Loucy (cell line): ENCODE measurements around the gene RFC4.

Experiments used
- H2AFZ ChIP-seq: fragments of 200-600 bp; sonication (generic); 2 replicates; pipeline ENCODE4 v1.6.0; 2016; ENCODE audit warnings: antibody characterized with exemption, mild to moderate bottlenecking, low read length, moderate library complexity
- H3F3A ChIP-seq: fragments of 200-600 bp; 2 replicates; pipeline ENCODE4 v1.6.0; 2016; ENCODE audit warnings: antibody characterized with exemption, low read depth, mild to moderate bottlenecking
- H3K27me3 ChIP-seq: fragments of 200-600 bp; sonication (generic); 2 replicates; pipeline ENCODE4 v1.6.1; 2014; ENCODE audit warnings: low read length, mild to moderate bottlenecking; ENCODE audit not compliant: insufficient read depth, poor library complexity, severe bottlenecking
- H3K36me3 ChIP-seq: fragments of 200-600 bp; sonication (generic); 2 replicates; pipeline ENCODE4 v1.6.1; 2016; ENCODE audit warnings: low read length; ENCODE audit not compliant: insufficient read depth
- H3K4me1 ChIP-seq: fragments of 200-600 bp; sonication (generic); 2 replicates; pipeline ENCODE4 v1.5.1; 2014; ENCODE audit warnings: low read length, mild to moderate bottlenecking; ENCODE audit not compliant: insufficient read depth, poor library complexity, severe bottlenecking
- H3K4me2 ChIP-seq: fragments of 200-600 bp; sonication (generic); 2 replicates; pipeline ENCODE4 v1.6.0; 2014; ENCODE audit warnings: antibody characterized with exemption, low read length, low read depth, mild to moderate bottlenecking; ENCODE audit not compliant: poor library complexity, severe bottlenecking
- H3K4me3 ChIP-seq: fragments of 200-600 bp; sonication (generic); 2 replicates; pipeline ENCODE4 v1.5.1; 2014; ENCODE audit warnings: low read length, mild to moderate bottlenecking, mixed read lengths; ENCODE audit not compliant: poor library complexity, severe bottlenecking
- H3K79me2 ChIP-seq: fragments of 200-600 bp; sonication (generic); 2 replicates; pipeline ENCODE4 v1.6.1; 2014; ENCODE audit warnings: low read length; ENCODE audit not compliant: insufficient read depth
- H3K9ac ChIP-seq: fragments of 200-600 bp; sonication (generic); 2 replicates; pipeline ENCODE4 v1.6.0; 2014; ENCODE audit warnings: mild to moderate bottlenecking, low read depth, low read length, moderate library complexity; ENCODE audit not compliant: poor library complexity, severe bottlenecking
- H3K9me2 ChIP-seq: fragments of 200-600 bp; sonication (generic); replicated peaks from 2 replicates; pipeline ENCODE4 v1.6.1; 2016; ENCODE audit warnings: low read depth, low read length, mixed read lengths
- H3K9me3 ChIP-seq: fragments of 200-600 bp; sonication (generic); 2 replicates; pipeline ENCODE4 v1.6.1; 2014; ENCODE audit warnings: mild to moderate bottlenecking, antibody characterized with exemption, low read length, low read depth; ENCODE audit not compliant: insufficient read depth
- H4K20me1 ChIP-seq: fragments of 200-600 bp; sonication (generic); 2 replicates; pipeline ENCODE4 v1.6.0; 2014; ENCODE audit warnings: antibody characterized with exemption, low read length, mild to moderate bottlenecking; ENCODE audit not compliant: insufficient read depth, poor library complexity, severe bottlenecking
- CTCF ChIP-seq: fragments of 200-600 bp; sonication (generic); conservative IDR thresholded peaks from 2 replicates; pipeline ENCODE4 v1.5.1; 2014; ENCODE audit warnings: mild to moderate bottlenecking, antibody characterized with exemption, low read length
- EZH2phosphoT487 ChIP-seq: fragments of 200-600 bp; IDR thresholded peaks from 2 replicates; pipeline ENCODE4 v1.6.1; 2018; ENCODE audit warnings: antibody characterized with exemption, mild to moderate bottlenecking, moderate library complexity, borderline replicate concordance

Gene RFC4

DNA sequence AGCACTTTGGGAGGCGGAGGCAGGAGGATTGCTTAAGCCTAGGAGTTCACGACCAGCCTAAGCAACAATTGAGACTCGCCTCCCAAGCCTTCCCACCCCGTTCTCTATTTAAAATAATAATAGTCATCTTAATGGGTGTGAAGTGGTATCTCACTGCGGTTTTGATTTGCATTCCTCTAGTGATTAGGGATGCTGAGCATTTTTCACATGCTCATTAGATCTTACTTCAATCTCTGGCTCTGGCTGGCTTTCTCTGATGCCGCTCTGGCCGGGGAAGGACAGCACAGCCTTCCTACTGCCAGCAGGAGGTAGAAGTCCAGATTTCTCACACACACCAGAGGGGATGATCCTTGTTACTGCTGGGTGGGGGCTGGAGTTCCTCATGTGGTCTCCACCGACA lies 30.3 kb downstream of the RFC4 start:
- H3K9ac ChIP-seq = no peak overlapping the region
- TF ChIP-seq CTCF = peak; percentile 19; the same call in 1 of the 2 replicates
- no peak for TF ChIP-seq EZH2phosphoT487
- no peak overlapping the region for H3K4me2 ChIP-seq
- no peak overlapping the region for H2AFZ ChIP-seq
- H3K27me3 ChIP-seq = no peaks in the 10 kb centered on the region
- no peaks in the 10 kb centered on the region for H3K9me3 ChIP-seq
- no peaks in the 10 kb centered on the region for H3K36me3 ChIP-seq
- no peak overlapping the region for H3K4me3 ChIP-seq
- no peaks in the 10 kb centered on the region for H3F3A ChIP-seq
- peaks cover 20% of the 10 kb centered on the region for H3K4me1 ChIP-seq
- no peaks in the 10 kb centered on the region for H3K9me2 ChIP-seq
- H4K20me1 ChIP-seq = no peaks in the 10 kb centered on the region
- H3K79me2 ChIP-seq = no peaks in the 10 kb centered on the region

- H3K79me2 ChIP-seq = no peaks in the 10 kb centered on the region
- no peaks in the 10 kb centered on the region for H3K27me3 ChIP-seq
- H2AFZ ChIP-seq = peak overlapping the region; percentile 95
- H3K36me3 ChIP-seq = no peaks in the 10 kb centered on the region
- no peaks in the 10 kb centered on the region for H4K20me1 ChIP-seq
- peak overlapping the region; percentile 87 for H3K4me3 ChIP-seq
- no peaks in the 10 kb centered on the region for H3K9me3 ChIP-seq
- peaks cover 20% of the 10 kb centered on the region for H3K4me1 ChIP-seq
- peak overlapping the region; percentile 78 for H3K9ac ChIP-seq
- peak overlapping the region; percentile 94 for H3K4me2 ChIP-seq
- no peaks in the 10 kb centered on the region for H3F3A ChIP-seq
- H3K9me2 ChIP-seq = no peaks in the 10 kb centered on the region
- TF ChIP-seq CTCF = no peak
- no peak for TF ChIP-seq EZH2phosphoT487
Observed at GRCh38 chr3:186772701-186773417, 33.4 kb downstream of the RFC4 start.

DNA sequence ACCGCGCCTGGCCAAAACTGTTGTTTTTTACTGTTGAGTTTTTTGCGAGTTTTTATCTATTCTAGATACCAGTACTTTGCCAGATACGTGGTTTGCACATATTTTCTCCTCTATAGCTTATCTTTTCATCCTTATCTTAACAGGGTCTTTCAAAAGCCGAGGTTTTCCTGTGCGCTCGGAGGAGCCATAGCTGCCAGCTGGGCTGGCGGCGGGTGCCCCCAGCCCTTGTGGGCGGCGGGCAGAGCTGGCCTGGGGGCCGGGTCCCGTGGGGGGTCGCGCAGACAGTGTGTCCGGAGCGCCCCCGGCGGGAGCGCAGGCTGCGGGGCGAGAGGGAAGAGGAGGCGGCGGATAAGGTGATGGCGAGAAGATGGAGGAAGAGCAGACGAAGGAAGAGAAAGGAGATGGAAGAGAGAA lies 34.0 kb downstream of the RFC4 start:
- Histone ChIP-seq H3K4me3 (peak overlapping the region; percentile 87), H3K36me3 (no peaks in the 10 kb centered on the region), H3K9me2 (no peaks in the 10 kb centered on the region), H3K9ac (peak overlapping the region; percentile 78), H3K79me2 (no peaks in the 10 kb centered on the region), H3K4me2 (peak overlapping the region; percentile 94), H3F3A (no peaks in the 10 kb centered on the region), H3K4me1 (peaks cover 20% of the 10 kb centered on the region), H3K27me3 (no peaks in the 10 kb centered on the region), H2AFZ (peak overlapping the region; percentile 95), H4K20me1 (no peaks in the 10 kb centered on the region), H3K9me3 (no peaks in the 10 kb centered on the region)
- no peak for TF ChIP-seq CTCF
- TF ChIP-seq EZH2phosphoT487 = no peak
